Fibroblast of mammary gland (primary cell): ENCODE measurements around the gene EME1.
"Not testable (repeated sequence)": the region's sequence is repeated elsewhere in the genome, so short reads cannot be mapped to it uniquely, and the experiment has no call there.

Experiments used
- DNase-seq: peaks from one replicate; pipeline ENCODE4 v3.0.0-alpha.2; 2010; ENCODE audit warnings: low read depth
- H3K4me3 ChIP-seq: 2 replicates; pipeline ENCODE4 v1.5.1; 2011; ENCODE audit warnings: low read depth, mild to moderate bottlenecking, low read length, moderate library complexity; ENCODE audit not compliant: control insufficient read depth
- CTCF ChIP-seq: conservative IDR thresholded peaks from 2 replicates; pipeline ENCODE4 v1.5.1; 2011; ENCODE audit warnings: low read depth, low read length, inconsistent platforms; ENCODE audit not compliant: control insufficient read depth, insufficient read depth

Gene EME1

DNA sequence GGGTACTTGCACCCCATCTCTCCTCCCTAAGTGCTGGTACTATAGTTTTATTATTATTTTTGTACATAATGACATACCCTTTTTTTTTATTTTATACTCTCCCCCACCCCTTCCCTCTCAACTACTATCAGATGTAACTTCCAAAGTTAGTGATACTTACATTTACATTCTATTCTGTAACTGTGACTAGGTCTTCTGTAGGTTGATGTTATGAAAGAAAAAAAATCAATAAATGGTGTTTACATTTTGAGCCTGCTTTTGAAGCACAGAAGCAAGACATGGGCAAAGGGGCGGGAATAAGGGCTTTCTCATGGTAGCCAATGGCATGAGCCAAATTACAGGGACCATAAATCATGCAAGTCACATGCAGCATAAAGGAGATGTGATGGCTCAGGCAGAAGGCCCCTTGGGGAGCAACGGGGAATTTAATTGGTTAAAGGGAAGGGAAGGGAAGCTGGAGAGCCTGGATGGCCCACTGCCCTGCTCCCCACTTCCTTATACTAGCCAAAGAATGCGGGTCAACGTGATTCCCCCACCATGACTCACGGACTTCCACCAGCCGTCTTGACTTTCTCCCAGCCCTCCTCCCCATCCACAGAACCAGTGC, 50.6 kb downstream of the EME1 start:
- H3K4me3 ChIP-seq: no peak overlapping the region
- TF ChIP-seq CTCF: no peak
- DNase-seq: peak; percentile 95

GRCh38 chr17:50424246-50424995, 51.4 kb downstream of the EME1 start:
- no peak overlapping the region for H3K4me3 ChIP-seq
- TF ChIP-seq CTCF: no peak
- DNase-seq: no peak

DNA sequence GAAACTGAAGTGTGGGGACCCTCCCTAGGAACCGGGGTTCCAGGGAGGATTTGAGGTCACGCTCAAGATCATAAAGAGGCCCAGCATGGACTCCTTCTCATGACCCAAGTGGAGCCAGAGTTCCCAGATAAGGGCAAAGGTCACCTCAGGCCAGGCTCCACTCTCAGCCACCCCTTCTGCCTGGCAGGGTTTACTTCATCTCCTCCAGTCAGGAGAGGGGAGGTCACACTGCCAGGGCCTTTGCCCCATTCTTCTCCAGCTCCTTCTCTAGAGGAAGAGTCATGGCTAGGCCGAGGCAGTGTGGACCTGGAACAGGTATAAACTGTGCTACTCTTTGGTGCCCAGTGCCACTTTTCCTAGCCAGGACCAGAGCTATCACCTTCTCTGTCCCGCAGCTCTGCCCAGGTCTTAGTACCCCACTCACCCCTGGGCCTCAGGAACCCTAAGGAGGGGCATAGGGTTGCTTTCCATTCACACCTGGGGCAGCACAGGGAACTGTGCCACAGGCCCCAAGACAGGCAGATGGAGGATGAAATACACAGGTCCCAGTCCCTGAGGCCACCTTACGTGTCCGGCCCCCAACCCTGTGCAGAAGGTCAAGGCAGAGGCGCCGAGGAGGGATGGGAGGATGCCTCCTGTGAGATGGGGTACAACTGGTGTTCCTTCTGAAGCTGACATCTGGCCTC, 52.1 kb downstream of the EME1 start:
- no peak for TF ChIP-seq CTCF
- peak overlapping the region; percentile 55 for H3K4me3 ChIP-seq
- DNase-seq: no peak

- DNase-seq: peak; percentile 23
- peak within 1 kb of the TSS; percentile 68 for H3K4me3 ChIP-seq
- TF ChIP-seq CTCF: no peak
Observed at GRCh38 chr17:50425682-50426471, 52.8 kb downstream of the EME1 start, which contains the start of gene ACSF2. ACSF2 (plus strand) TSS chr17:50426218; CDS start chr17:50426262, 44 bp downstream.

DNA sequence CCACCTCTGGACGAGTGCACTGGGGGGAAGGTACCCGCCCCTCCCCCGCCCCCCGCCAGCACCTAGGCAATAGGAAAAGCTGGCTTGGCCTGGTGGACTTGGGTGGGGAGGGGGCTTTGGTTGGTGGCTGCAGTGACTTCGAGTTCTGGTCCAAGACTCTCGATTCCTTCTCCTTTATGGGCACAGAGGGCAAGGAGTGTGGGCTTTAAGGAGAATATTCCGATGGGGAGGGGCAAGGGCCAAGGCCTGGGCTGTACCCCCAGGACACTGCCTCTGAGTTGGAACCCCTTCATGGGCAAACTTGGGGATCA, 53.4 kb downstream of the EME1 start:
- H3K4me3 ChIP-seq: peak overlapping the region; percentile 68
- DNase-seq: no peak
- no peak for TF ChIP-seq CTCF

DNA sequence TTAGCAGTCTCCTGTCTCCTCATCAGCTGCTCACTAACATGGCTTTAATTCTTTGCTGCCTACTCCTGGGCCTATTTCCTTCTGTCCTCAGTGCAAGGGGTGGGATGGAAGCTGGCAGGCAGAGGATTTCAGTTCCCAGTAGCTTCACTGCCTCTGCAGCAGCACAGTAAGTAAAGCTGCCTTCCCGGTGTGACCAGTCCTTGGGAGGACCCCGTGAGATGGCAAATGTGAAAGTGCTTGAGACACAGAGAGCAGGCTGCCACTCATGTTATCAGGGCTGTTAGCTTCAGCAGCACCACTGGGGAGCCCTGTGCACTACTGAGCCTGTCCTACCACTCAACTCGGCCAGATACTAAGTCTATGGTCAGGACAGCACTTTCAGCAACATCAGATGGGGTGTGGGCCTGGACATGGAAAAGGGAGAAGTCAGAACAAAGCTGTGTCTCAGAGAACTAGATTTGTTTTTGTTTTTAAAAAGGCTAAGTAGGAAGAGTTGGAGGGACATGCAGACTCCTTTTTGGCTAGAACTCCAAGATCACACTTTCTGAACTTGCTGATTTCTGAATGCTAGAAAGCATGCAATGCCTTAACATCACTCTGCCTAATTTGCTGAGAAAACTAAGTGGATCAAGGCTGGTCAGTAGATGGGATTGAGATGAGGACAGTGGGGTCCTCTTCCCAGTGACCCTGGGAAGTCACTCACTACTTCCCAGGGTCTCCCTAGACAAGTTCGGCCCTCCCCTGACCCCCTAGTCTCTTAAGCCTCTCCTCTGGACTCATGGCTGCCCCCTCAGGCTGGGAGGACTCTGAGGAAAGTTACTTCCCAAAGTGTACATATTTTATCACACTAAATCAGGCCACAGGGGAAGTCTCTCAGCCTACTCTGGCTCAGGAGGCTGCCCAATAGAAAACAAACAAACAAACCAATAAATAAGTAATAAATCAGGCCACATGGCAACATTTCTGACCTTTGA, 54.1 kb downstream of the EME1 start:
- peak; percentile 14 for DNase-seq
- TF ChIP-seq CTCF: peak; percentile 8

DNA sequence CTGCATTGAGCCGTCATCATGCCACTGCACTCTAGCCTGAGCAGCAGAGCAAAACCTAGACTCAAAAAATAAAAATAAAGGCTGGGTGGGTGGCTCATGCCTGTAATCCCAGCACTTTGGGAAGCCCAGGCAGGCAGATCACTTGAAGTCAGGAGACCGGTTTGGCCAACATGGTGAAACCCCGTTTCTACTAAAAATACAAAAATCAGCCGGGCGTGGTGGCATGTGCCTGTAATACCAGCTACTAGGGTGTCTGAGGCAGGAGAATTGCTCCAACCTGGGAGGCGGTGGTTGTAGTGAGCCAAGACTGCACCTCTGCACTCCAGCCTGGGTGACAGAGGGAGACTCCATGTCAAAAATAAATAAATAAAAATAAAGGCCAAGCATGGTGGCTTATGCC, 55.1 kb downstream of the EME1 start:
- not testable (repeated sequence) for H3K4me3 ChIP-seq, DNase-seq

More for the DNA sequence above, 54.1 kb downstream of the EME1 start:
- H3K4me3 ChIP-seq: peak overlapping the region; percentile 68
